Ascending aorta (tissue), 2 donors: ENCODE results near the gene TMEM205. TPM values are rescaled to one million over a fixed set of nuclear protein-coding genes. Genes with fewer than 3 reads are reported as not detected.
"Not testable (repeated sequence)": the region's sequence is repeated elsewhere in the genome, so short reads cannot be mapped to it uniquely, and the experiment has no call there.

Experiments used
- DNase-seq, 2 donors: peaks; one replicate each; pipeline ENCODE4 v3.0.0-alpha.2; 2019; ENCODE audit warnings: low spot score in 2 of 2
- H3K27ac ChIP-seq, 2 donors: fragments of 200-600 bp; sonication (generic); one replicate each; pipeline ENCODE4 v1.5.1; 2016 to 2017; ENCODE audit warnings: mild to moderate bottlenecking in 1 of 2
- H3K27me3 ChIP-seq: fragments of 200-600 bp; sonication (generic); one replicate; pipeline ENCODE4 v1.5.1; 2017
- H3K36me3 ChIP-seq, 2 donors: fragments of 200-600 bp; sonication (generic); one replicate each; pipeline ENCODE4 v1.5.1; 2016
- H3K4me1 ChIP-seq, 2 donors: fragments of 200-600 bp; sonication (generic); one replicate each; pipeline ENCODE4 v1.5.1; 2016 to 2017; ENCODE audit warnings: mild to moderate bottlenecking in 1 of 2
- H3K4me3 ChIP-seq, 2 donors: fragments of 200-600 bp; sonication (generic); one replicate each; pipeline ENCODE4 v1.5.1; 2016 to 2017; ENCODE audit warnings: mild to moderate bottlenecking in 1 of 2
- H3K9me3 ChIP-seq, 2 donors: fragments of 200-600 bp; sonication (generic); one replicate each; pipeline ENCODE4 v1.5.1; 2016
- intact Hi-C: fragments of 100-400 bp; cut with DNase I; formaldehyde crosslinking; loops from one replicate; pipeline ENCODE4 v1.15.1; 2023
- total RNA-seq: library from RNA; depleted of rRNA; stranded (reverse); fragments of >200 nt; gene quantifications from one replicate; pipeline ENCODE4 v1.1.0, GENCODE V29; 2016
- TF ChIP-seq, protein P1 (sequence below), 3 experiments: fragments of 200-600 bp in 2 of 3; fragments of 450-650 bp in 1 of 3; sonication (generic) in 2 of 3; IDR thresholded peaks; one replicate each; pipeline ENCODE4 v1.5.1; 2016 to 2019; ENCODE audit warnings: antibody characterized with exemption in 3 of 3, mild to moderate bottlenecking in 1 of 3, moderate library complexity in 1 of 3

TMEM205 gene
- total RNA-seq, 1 donor from 2014 or later = 225 TPM

DNA sequence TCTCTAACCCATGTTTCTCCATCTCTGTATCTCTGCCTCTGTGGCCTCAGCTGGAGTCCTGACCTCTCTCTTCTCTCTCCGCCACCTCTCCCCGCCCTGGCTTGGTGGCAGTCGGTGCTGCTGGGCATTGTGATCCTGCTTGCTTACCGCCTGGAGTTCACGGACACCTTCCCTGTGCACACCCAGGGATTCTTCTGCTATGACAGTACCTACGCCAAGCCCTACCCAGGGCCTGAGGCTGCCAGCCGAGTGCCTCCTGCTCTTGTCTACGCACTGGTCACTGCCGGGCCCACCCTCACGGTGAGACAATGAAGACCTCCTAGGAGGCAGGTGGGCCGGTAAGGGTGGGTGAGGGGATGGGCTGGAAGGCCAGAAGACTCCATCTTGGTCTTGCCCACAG is 13.4 kb upstream of the TMEM205 start:
- intact Hi-C loops = loop anchor here (5.0 kb wide), 1 partner anchor 62 kb away; the partner anchor contains the start of gene TSPAN16
- no peak overlapping the region for H3K27ac ChIP-seq
- peaks cover 3 to 10% of the 10 kb centered on the region in 2 donors for H3K4me1 ChIP-seq
- H3K36me3 ChIP-seq = peaks cover 41 to 45% of the 10 kb centered on the region in 2 donors
- no peak for DNase-seq
- no peak overlapping the region for H3K4me3 ChIP-seq
- TF ChIP-seq, protein P1, sequence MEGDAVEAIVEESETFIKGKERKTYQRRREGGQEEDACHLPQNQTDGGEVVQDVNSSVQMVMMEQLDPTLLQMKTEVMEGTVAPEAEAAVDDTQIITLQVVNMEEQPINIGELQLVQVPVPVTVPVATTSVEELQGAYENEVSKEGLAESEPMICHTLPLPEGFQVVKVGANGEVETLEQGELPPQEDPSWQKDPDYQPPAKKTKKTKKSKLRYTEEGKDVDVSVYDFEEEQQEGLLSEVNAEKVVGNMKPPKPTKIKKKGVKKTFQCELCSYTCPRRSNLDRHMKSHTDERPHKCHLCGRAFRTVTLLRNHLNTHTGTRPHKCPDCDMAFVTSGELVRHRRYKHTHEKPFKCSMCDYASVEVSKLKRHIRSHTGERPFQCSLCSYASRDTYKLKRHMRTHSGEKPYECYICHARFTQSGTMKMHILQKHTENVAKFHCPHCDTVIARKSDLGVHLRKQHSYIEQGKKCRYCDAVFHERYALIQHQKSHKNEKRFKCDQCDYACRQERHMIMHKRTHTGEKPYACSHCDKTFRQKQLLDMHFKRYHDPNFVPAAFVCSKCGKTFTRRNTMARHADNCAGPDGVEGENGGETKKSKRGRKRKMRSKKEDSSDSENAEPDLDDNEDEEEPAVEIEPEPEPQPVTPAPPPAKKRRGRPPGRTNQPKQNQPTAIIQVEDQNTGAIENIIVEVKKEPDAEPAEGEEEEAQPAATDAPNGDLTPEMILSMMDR (IDR thresholded peaks at IDR 0.05) = no peak
- no peaks in the 10 kb centered on the region for H3K9me3 ChIP-seq
- H3K27me3 ChIP-seq = no peaks in the 10 kb centered on the region

DNA sequence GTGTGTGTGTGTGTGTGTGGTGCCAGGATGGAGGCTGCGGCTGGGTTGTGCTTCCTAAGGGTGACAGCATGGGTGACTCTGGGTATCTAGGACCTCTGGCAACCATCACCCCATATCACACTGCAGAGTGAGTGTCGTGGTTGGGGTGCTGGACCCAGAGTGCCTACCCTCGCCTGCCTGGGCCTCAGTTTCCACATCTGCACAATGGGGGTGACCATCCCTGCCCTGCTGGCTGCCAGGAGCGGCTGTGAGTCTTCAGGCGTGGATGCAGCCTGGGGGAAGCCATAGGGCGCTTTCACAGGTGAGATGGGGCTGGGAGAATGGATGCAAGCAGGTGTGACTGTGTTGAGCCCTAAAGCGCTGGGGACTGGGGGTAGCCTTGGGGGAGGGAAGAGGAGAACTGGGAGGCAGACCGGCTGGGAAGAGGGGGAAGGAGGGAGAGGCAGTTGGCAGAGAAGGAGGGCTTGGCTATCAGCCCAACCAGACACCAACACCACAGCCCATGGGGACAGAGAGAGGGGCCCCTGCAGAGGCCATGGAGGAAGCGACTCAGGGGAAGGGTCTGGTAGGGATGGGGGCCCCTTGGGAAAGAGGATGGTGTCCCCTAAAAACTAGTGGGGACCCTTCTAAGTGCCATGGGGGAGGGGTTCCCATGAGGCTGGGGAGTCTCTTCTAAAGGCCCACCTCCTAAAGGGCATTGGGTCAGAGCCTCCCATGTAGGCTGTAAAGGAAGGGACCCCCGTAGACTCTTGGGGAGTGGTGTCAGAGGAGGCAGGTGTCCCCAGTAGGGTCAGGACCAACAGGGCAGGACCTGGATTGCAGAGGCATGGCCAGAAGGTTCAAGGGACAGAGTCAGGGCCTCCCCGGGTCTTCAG is 10.8 kb upstream of the TMEM205 start:
- Histone ChIP-seq H3K4me1 (peaks cover 3 to 10% of the 10 kb centered on the region in 2 donors), H3K27me3 (no peaks in the 10 kb centered on the region), H3K4me3 (peak overlapping the region in 1 of 2 donors; percentile 85), H3K36me3 (peaks cover 18 to 21% of the 10 kb centered on the region in 2 donors), H3K27ac (no peak overlapping the region), H3K9me3 (no peaks in the 10 kb centered on the region)
- TF ChIP-seq, protein P1 (IDR thresholded peaks at IDR 0.05) = no peak
- DNase-seq = no peak
- intact Hi-C loops = loop anchor here (5.0 kb wide), 1 partner anchor 60 kb away; the partner anchor contains the start of gene TSPAN16

DNA sequence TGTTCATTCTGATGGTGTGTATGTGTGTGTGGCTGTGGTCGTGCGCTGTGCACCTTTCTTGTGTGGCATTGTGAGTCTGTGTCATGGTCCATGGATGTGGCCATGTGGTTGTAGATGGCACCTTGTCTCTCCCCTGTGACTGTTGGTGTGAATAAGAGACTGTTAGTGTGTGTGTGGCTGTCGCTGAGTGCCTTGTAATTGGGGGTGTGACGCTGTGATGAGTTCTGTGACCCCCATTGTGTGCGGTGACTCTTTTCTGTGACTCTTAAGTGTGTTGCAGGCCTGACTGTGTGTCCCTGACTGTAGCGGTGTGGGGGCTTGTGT is 10.0 kb upstream of the TMEM205 start:
- Histone ChIP-seq H3K4me3 (peak overlapping the region; percentile 60 to 85), H3K4me1 (peaks cover 3 to 10% of the 10 kb centered on the region in 2 donors), H3K27me3 (no peaks in the 10 kb centered on the region), H3K27ac (peak overlapping the region; percentile 73 to 77), H3K9me3 (no peaks in the 10 kb centered on the region), H3K36me3 (peaks cover 9 to 13% of the 10 kb centered on the region in 2 donors)
- TF ChIP-seq, protein P1 (IDR thresholded peaks at IDR 0.05) = no peak
- no peak for DNase-seq
- intact Hi-C loops = loop anchor here (5.0 kb wide), 1 partner anchor 59 kb away; the partner anchor contains the start of gene TSPAN16

DNA sequence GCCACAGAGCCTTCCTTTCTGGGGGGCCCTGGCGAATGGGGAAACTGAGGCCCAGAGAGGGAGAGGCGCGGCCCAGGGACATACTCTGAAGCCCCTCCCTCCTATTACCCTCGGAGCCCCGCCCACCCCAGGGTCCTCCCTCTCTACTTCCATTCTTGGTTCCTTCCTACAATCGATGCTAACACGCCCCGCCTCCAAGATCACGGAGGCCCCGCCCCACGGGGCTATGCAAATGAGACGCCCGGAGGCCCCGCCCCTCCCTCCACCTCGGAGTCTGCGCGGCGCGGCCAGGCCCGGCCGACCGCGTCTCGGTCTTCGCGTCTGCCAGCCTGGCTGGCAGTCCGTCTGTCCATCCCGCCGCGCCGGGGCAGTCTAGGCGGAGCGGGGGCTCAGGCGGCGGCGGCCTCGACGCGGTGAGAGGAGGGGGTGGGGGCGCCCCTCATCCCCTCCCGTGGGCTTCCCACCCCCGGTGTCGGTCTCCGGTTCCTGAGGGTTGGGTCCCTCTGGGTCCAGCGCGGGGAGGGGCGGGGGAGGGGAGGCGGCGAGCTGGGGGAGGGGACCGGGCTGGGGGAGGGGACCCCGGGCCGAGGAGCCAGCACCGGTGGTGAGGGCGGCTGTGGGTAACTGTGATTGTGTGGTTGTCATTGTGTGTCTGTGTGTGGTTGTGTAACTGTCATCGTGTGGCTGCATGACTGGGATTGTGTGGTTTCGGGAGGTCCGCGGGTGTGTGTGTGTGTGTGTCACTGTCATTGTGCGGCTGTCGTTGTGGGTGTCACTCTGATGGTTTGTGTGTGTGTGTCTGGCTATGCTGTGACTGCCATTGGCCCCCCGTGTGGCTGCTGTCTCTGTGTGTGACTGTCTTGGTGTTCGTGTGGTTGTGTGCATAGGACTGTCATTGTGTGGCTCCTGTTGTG is 9.3 kb upstream of the TMEM205 start, which contains the start of gene PLPPR2:
Gene PLPPR2, plus strand, starts transcription at position 273 of the 914 bp plus-strand sequence. CDS start 2,242 bp downstream, outside the sequence.
- intact Hi-C loops = loop anchor here (1.0 to 5.0 kb wide), 3 partner anchors 9 to 58 kb away; partner anchors contain the start of genes CCDC159, TMEM205 and TSPAN16
- Histone ChIP-seq H3K27me3 (no peaks in the 10 kb centered on the region), H3K9me3 (no peaks in the 10 kb centered on the region), H3K27ac (peak within 1 kb of the TSS; percentile 73 to 77), H3K4me3 (peak within 1 kb of the TSS; percentile 60 to 85), H3K36me3 (peaks cover 6 to 12% of the 10 kb centered on the region in 2 donors), H3K4me1 (peaks cover 3 to 10% of the 10 kb centered on the region in 2 donors)
- peak; percentile 88 to 98 for DNase-seq
- TF ChIP-seq, protein P1 (IDR thresholded peaks at IDR 0.05) = no peak

DNA sequence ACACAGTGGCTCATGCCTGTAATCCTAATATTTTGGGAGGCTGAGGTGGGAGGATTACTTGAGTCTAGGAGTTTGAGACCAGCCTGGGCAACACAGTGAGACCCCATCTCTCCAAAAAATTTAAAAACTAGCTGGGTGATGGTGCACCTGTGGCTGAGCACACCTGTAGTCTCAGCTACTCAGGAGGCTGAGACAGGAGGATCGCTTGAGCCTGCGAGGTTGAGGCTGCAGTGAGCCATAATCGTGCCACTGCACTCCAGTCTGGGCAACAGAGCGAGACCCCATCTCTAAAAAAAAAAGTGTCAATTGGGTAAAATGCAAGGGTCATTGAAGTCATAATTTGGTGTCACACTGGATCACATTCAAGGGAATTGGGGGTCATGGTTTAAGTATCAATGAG is 8.0 kb upstream of the TMEM205 start:
- H3K9me3 ChIP-seq, intact Hi-C loops, H3K36me3 ChIP-seq, H3K27me3 ChIP-seq, H3K4me3 ChIP-seq, H3K27ac ChIP-seq, DNase-seq: not testable (repeated sequence)
- peaks cover 3 to 10% of the 10 kb centered on the region in 2 donors for H3K4me1 ChIP-seq
